ENCODE results near the gene RS1.

RS1 gene

GRCh38 chrX:18613930-18614639 lies 57.8 kb downstream of the RS1 start:
- Histone ChIP-seq H3K9ac (ENCODE audit: low read depth in 1 of 2, low read length in 2 of 2) (no peak overlapping the region), H3K4me1 (ENCODE audit: control insufficient read depth in 1 of 2, insufficient read depth in 2 of 2, low read length in 2 of 2) (peaks cover 0 to 12% of the 10 kb centered on the region in 2 donors), H3K4me3 (ENCODE audit: low read depth in 1 of 2, low read length in 2 of 2) (no peak overlapping the region), H3K9me3 (ENCODE audit: control insufficient read depth in 1 of 2, low read length in 2 of 2) (no peaks in the 10 kb centered on the region), H3K27ac (ENCODE audit: low read depth, low read length) (no peak overlapping the region), H3K36me3 (ENCODE audit: control insufficient read depth in 1 of 2, insufficient read depth in 2 of 2, low read length in 2 of 2) (no peaks in the 10 kb centered on the region), H3K27me3 (ENCODE audit: control insufficient read depth in 1 of 2, insufficient read depth in 2 of 2, low read length in 2 of 2) (no peaks in the 10 kb centered on the region)

GRCh38 chrX:18607966-18608365 lies 63.9 kb downstream of the RS1 start:
- Histone ChIP-seq H3K4me3 (ENCODE audit: low read depth in 1 of 2, low read length in 2 of 2) (no peak overlapping the region), H3K4me1 (ENCODE audit: control insufficient read depth in 1 of 2, insufficient read depth in 2 of 2, low read length in 2 of 2) (no peaks in the 10 kb centered on the region), H3K36me3 (ENCODE audit: control insufficient read depth in 1 of 2, insufficient read depth in 2 of 2, low read length in 2 of 2) (no peaks in the 10 kb centered on the region), H3K9ac (ENCODE audit: low read depth in 1 of 2, low read length in 2 of 2) (no peak overlapping the region), H3K27me3 (ENCODE audit: control insufficient read depth in 1 of 2, insufficient read depth in 2 of 2, low read length in 2 of 2) (no peaks in the 10 kb centered on the region), H3K27ac (ENCODE audit: low read depth, low read length) (no peak overlapping the region), H3K9me3 (ENCODE audit: control insufficient read depth in 1 of 2, low read length in 2 of 2) (no peaks in the 10 kb centered on the region)

- Histone ChIP-seq H3K4me3 (ENCODE audit: low read depth in 1 of 2, low read length in 2 of 2) (no peak overlapping the region), H3K9me3 (ENCODE audit: control insufficient read depth in 1 of 2, low read length in 2 of 2) (no peaks in the 10 kb centered on the region), H3K4me1 (ENCODE audit: control insufficient read depth in 1 of 2, insufficient read depth in 2 of 2, low read length in 2 of 2) (no peaks in the 10 kb centered on the region), H3K27ac (ENCODE audit: low read depth, low read length) (no peak overlapping the region), H3K36me3 (ENCODE audit: control insufficient read depth in 1 of 2, insufficient read depth in 2 of 2, low read length in 2 of 2) (no peaks in the 10 kb centered on the region), H3K9ac (ENCODE audit: low read depth in 1 of 2, low read length in 2 of 2) (no peak overlapping the region), H3K27me3 (ENCODE audit: control insufficient read depth in 1 of 2, insufficient read depth in 2 of 2, low read length in 2 of 2) (no peaks in the 10 kb centered on the region)
Observed at GRCh38 chrX:18598413-18598812, 73.5 kb downstream of the RS1 start.

GRCh38 chrX:18596096-18596495 lies 75.8 kb downstream of the RS1 start:
- no peak overlapping the region for H3K27ac ChIP-seq (ENCODE audit: low read depth, low read length)
- H3K9ac ChIP-seq (ENCODE audit: low read depth in 1 of 2, low read length in 2 of 2), result no peak overlapping the region
- H3K36me3 ChIP-seq (ENCODE audit: control insufficient read depth in 1 of 2, insufficient read depth in 2 of 2, low read length in 2 of 2), result no peaks in the 10 kb centered on the region
- no peak overlapping the region for H3K4me3 ChIP-seq (ENCODE audit: low read depth in 1 of 2, low read length in 2 of 2)
- no peaks in the 10 kb centered on the region for H3K27me3 ChIP-seq (ENCODE audit: control insufficient read depth in 1 of 2, insufficient read depth in 2 of 2, low read length in 2 of 2)
- H3K4me1 ChIP-seq (ENCODE audit: control insufficient read depth in 1 of 2, insufficient read depth in 2 of 2, low read length in 2 of 2), result no peaks in the 10 kb centered on the region
- H3K9me3 ChIP-seq (ENCODE audit: control insufficient read depth in 1 of 2, low read length in 2 of 2), result no peaks in the 10 kb centered on the region

GRCh38 chrX:18594079-18594478 lies 77.8 kb downstream of the RS1 start:
- Histone ChIP-seq H3K9me3 (ENCODE audit: control insufficient read depth in 1 of 2, low read length in 2 of 2) (no peaks in the 10 kb centered on the region), H3K4me1 (ENCODE audit: control insufficient read depth in 1 of 2, insufficient read depth in 2 of 2, low read length in 2 of 2) (no peaks in the 10 kb centered on the region), H3K9ac (ENCODE audit: low read depth in 1 of 2, low read length in 2 of 2) (no peak overlapping the region), H3K4me3 (ENCODE audit: low read depth in 1 of 2, low read length in 2 of 2) (no peak overlapping the region), H3K27ac (ENCODE audit: low read depth, low read length) (no peak overlapping the region), H3K36me3 (ENCODE audit: control insufficient read depth in 1 of 2, insufficient read depth in 2 of 2, low read length in 2 of 2) (no peaks in the 10 kb centered on the region), H3K27me3 (ENCODE audit: control insufficient read depth in 1 of 2, insufficient read depth in 2 of 2, low read length in 2 of 2) (no peaks in the 10 kb centered on the region)

GRCh38 chrX:18591834-18592233 lies 80.1 kb downstream of the RS1 start:
- Histone ChIP-seq H3K27me3 (ENCODE audit: control insufficient read depth in 1 of 2, insufficient read depth in 2 of 2, low read length in 2 of 2) (no peaks in the 10 kb centered on the region), H3K4me3 (ENCODE audit: low read depth in 1 of 2, low read length in 2 of 2) (no peak overlapping the region), H3K36me3 (ENCODE audit: control insufficient read depth in 1 of 2, insufficient read depth in 2 of 2, low read length in 2 of 2) (no peaks in the 10 kb centered on the region), H3K27ac (ENCODE audit: low read depth, low read length) (no peak overlapping the region), H3K9ac (ENCODE audit: low read depth in 1 of 2, low read length in 2 of 2) (no peak overlapping the region), H3K9me3 (ENCODE audit: control insufficient read depth in 1 of 2, low read length in 2 of 2) (no peaks in the 10 kb centered on the region), H3K4me1 (ENCODE audit: control insufficient read depth in 1 of 2, insufficient read depth in 2 of 2, low read length in 2 of 2) (no peaks in the 10 kb centered on the region)

Measured in duodenal mucosa (tissue), 2 donors.